ENCODE data around the gene ST7.
"Not testable (repeated sequence)": the region's sequence is repeated elsewhere in the genome, so short reads cannot be mapped to it uniquely, and the experiment has no call there.

Gene ST7

DNA sequence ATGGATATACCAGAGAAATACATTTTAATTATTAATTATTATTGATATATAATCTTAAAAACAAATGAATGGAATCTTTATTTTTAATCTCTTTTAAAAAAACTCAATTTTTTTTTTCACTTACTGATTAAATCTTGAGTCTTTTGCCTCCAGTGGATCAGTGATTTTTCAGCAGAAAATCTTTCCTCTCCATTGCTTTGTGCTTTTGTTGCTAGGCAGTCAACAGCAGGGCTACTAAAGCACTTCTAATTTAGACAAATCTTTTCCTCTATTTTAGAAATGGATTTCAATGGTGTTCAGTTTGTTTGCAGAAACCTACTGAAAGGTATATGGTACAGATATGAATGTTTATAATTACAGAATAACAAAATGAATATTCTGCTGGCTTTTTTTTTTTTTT lies 143.6 kb downstream of the ST7 start:
- no peak for DNase-seq (ENCODE audit: low spot score)

DNA sequence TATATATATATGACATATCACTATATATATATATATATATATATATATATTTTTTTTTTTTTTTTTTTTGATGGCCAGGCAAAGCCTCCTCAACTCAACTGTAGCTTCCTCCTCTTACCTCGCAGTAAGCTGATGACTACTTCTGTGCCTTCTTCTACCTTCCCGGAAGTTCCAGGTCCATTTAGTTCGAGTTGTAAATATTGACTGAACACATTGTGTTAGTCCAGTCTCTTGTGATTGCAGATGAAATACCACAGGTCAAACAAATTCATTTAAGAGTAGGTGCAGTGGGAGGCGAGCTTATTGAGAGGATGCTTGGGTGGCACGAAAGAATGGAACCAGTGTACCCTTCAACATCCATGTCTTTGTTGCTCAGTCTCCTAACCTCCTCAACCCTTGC lies 144.6 kb downstream of the ST7 start:
- no peak for DNase-seq (ENCODE audit: low spot score)

GRCh38 chr7:117098457-117098856 lies 145.2 kb downstream of the ST7 start:
- no peak for DNase-seq (ENCODE audit: low spot score)

GRCh38 chr7:117101026-117101425 lies 147.7 kb downstream of the ST7 start:
- DNase-seq (ENCODE audit: low spot score): no peak

- peak; percentile 45 for DNase-seq (ENCODE audit: low spot score)
Measured at GRCh38 chr7:117110480-117111315, 157.4 kb downstream of the ST7 start.

DNA sequence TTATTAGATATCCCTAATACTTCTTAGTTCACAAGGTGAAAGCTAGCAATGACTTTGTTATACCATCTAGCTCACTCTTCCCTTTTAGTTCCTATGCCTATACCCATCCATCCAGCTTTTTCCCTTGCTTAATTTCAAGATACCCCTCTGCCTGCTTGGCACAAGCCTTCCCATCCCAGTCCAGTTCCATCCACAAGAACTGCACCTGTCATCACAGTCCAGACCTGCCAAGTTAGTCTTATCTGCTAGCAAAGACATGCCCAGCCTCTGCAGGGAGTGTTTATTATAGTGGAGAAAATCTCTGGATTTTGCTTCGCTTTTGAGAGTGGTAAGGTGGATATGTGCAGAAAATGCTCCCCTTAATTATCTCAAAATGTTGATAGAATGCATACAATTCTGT lies 158.2 kb downstream of the ST7 start:
- no peak for DNase-seq (ENCODE audit: low spot score)

DNA sequence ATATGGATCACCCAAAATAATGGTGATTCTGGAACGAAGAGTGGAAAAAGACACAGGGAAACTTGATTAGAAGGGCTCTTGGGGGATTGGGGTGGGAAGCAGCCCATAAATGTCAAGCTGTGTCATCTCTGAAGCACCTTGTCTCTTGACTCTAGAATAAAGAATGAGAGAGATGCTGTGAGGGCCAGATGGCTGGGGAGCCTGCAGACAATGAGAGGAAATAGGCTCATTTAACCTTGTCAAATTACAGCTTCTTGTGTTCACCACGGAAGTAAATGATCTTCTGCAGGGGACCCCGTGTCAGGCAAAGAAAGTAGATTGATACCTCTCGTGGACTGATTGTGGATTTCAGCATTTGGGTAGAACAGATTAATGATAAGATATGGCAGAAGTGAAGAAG lies 159.3 kb downstream of the ST7 start:
- no peak for DNase-seq (ENCODE audit: low spot score)

DNA sequence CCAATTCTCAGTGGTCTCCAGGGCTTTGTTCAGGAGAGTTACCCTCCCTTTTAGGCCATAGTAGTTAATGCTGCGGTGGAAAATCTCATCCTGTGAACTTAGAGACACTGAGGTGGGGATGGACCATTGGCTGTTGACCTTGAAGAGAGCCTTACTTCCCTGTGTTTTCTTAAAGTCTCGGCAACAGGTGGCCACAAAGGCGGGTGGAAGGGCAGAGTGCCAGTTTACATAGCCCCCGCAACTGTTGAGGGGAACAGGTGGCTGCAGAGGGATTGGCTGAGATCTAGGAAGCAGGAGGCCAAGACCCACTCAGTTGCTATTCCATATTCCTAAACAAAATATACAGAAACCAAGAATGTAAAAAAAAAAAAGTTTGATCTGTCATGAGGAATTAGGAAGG lies 160.6 kb downstream of the ST7 start:
- no peak for DNase-seq (ENCODE audit: low spot score)

DNA sequence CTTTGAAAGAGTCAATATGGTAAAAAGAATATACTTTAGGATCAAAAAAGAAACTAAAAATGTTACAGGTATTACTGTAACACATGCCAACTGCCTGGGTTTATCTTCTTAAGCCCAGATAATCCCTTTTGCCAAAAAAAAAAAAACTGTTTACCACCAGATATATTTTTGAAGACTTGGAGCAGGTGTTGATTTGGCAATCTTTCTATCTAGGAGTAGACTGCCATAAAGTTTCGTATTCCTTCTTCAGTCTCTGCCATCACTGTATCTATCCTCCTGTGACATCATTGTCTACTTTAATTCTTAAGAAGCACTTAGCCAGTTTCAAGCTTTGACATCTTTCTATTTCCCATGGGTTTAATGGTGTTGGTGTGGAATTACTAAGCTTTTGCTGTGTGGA lies 161.0 kb downstream of the ST7 start:
- DNase-seq (ENCODE audit: low spot score): no peak

- DNase-seq (ENCODE audit: low spot score): no peak
Measured at GRCh38 chr7:117116211-117116610, 162.9 kb downstream of the ST7 start.

DNA sequence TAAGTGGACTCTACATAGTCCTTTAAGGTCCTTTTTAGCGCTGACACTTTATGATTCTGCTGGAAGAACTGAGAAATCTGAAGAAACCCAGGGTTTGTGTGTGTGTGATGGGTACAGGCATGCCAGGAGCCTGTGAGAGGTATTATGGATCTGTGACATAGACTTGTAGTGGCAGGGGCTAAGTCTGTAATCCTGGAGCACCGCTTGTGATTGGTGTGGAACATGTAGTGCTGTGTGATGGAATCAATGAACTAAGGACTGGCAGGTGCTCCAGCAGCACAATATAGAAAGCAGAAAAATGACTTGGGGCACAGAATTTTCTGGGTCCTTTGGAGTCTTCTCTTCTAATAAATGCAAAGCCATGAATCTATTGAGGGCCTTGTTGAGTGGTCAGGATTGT lies 163.9 kb downstream of the ST7 start:
- no peak for DNase-seq (ENCODE audit: low spot score)

DNA sequence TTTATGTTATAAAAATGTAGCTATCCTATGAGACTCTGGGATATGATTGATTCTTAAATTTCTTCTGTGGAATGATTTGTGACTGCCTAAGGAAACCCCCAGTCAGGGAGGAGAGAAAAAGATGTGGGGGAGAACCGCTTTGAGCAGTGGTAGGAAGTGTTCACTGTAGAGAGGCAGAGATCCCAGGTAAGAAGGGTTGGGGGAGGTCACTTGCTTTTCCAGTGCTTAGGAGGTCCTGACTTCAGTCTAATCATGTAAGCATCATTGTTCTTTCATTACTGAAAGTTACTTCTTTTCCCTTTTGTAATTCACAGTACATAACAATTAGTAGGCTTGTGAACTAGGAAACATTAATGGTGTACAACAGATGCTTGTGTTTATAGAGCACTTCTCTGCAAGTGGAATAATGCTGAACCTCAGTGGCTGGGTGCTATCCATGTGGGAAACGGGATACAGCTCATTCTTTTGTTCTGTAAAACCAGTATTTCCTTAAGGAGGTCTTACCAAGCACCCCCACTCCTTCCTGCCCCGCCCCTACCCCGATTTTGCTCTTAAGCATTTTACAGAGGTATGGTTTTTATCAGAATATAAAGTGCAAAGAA lies 165.4 kb downstream of the ST7 start:
- DNase-seq (ENCODE audit: low spot score): no peak

GRCh38 chr7:117119192-117119924 lies 166.1 kb downstream of the ST7 start:
- peak; percentile 62 for DNase-seq (ENCODE audit: low spot score)

DNA sequence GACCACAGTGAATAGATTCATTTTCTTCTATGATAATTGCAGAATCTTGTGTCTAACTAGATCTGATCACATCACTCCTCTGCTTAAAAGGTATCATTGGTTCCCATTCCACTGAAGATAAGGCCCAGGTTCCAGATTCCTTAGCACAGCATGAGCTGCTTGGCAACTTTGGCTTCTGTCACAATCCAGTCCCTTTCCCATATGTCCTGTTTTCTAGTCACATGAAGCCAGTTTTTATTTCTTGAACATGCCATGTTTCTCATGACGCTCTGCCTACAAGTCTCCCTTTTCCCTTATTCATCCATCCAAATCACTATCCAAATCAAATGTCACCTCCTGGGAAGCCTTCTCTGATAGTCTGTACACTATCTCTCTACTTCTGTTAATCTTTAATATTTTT lies 167.0 kb downstream of the ST7 start:
- not testable (repeated sequence) for DNase-seq (ENCODE audit: low spot score)

- DNase-seq (ENCODE audit: low spot score): not testable (repeated sequence)
Measured at GRCh38 chr7:117122036-117122435, 168.7 kb downstream of the ST7 start.

- no peak for DNase-seq (ENCODE audit: low spot score)
Measured at GRCh38 chr7:117122536-117122935, 169.2 kb downstream of the ST7 start.

GRCh38 chr7:117123311-117123926 lies 170.1 kb downstream of the ST7 start:
- no peak for DNase-seq (ENCODE audit: low spot score)

DNA sequence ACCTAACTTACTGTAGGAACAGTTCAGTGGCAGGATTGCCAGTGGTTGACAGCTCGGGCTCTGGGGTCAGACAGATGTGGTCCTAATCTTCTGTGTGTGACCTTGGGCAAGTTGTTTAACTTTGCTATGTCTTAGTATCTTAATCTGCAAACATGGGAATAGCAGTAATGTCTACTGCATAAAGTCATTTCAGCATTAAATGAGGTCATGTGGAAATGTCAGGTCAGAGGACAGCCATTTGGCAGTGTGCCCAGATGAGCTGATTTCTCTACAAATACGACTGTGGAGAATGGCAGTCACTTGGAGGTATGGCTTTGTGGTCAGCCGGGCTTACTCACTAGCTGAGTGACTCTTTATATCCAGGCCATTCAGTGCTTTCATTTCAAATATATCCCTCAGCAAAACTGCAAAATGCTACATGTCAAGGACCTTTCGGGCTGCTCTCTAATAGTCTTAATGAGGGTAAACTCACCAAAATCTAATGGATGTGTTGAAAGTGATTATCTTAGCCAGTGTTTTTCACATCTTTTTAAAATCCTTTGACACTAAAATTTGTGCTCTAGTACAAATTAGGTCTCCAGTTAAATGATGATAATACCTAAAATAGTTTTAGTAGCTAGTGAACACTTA lies 171.4 kb downstream of the ST7 start:
- peak; percentile 20 for DNase-seq (ENCODE audit: low spot score)

DNA sequence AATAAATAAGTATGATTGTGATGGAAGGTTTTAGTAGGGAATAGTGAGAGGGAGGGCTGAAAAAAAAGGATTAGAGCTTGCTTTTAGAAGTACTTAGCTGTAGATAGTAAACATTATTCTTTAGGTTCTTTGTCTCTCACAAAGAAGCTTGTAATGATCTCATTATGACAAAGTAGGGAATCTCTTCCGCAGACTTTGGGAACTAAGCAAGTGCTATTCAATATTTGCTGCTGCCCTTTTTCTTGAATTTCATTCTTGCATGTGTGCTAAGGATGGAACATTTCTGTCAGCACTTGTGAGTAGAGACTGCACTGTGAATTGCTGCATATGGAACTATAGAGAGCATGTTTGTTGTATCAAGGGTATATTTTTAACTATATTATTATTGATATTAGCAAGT lies 173.4 kb downstream of the ST7 start:
- no peak for DNase-seq (ENCODE audit: low spot score)

DNA sequence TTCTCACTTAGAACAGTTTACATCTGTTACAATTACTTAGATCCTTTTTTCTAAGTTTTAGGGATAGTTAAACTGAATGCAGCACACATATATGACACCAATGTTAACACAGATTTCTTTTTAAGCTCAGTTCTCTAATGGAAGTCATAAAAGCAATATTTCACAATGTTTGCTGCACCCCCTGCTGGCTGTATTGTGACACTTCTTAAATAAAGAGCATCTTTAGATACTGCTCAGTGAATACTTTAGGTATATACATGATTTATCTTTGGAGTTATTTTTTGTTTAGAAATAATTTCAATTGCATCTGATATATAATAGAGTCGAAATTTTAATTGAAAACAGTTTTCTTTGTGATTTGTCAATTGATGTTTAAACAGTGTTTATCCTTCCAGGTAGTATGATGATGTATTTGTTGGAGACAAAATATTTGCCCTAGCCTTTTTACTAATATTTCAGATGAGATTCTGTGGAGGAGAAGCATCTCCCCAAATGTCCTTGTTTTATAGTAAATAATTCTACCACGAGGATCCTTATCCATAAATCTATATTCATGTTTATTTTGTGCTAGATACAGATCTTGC lies 174.4 kb downstream of the ST7 start:
- peak; percentile 41 for DNase-seq (ENCODE audit: low spot score)

GRCh38 chr7:117129521-117129955 lies 176.2 kb downstream of the ST7 start:
- no peak for DNase-seq (ENCODE audit: low spot score)

GRCh38 chr7:117130262-117130661 lies 177.0 kb downstream of the ST7 start:
- DNase-seq (ENCODE audit: low spot score): no peak

All from CD4-positive, alpha-beta T cell treated with Interleukin-6 at 100 ng/mL for 8 hours (primary cell).